Retina (tissue), 1 donor: ENCODE data around the gene SLC26A1.

Experiments
- DNase-seq: peaks from one replicate; pipeline ENCODE4 v3.0.0-alpha.2; 2016

Gene SLC26A1

DNA sequence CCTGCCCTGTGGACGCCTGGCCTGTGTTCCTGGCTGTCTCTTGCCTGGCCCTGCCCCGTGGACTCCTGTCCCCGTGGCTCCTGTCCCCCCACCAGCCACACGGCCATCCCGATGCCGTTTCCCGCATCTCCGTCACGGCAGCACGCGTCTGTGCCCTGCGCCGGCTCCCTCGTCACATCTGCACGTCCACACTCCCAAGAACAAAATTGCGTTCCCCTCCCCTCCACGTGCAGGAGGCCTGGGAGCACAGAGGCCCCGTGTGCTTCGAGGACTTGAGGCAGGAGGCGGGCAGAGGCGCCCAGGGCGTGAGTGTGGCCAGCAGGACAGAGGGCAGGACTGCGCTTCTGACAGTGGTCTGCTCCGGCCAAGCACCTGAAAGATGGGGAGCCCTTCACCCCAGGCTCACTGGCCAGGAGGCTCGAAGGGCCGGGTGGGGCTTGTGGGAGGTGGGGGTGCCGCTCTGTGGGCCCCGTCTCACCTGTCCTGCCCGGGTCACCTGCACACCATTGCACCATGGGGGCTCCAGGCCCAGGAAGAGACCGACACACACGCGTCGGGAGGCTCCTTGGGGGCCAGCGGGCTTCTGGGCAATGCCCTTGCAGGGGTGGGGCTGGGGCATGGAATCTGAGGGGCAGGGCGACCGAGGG lies 35.5 kb upstream of the SLC26A1 start:
- DNase-seq: no peak

- no peak for DNase-seq
Observed at GRCh38 chr4:1027915-1028238, 34.7 kb upstream of the SLC26A1 start.

DNA sequence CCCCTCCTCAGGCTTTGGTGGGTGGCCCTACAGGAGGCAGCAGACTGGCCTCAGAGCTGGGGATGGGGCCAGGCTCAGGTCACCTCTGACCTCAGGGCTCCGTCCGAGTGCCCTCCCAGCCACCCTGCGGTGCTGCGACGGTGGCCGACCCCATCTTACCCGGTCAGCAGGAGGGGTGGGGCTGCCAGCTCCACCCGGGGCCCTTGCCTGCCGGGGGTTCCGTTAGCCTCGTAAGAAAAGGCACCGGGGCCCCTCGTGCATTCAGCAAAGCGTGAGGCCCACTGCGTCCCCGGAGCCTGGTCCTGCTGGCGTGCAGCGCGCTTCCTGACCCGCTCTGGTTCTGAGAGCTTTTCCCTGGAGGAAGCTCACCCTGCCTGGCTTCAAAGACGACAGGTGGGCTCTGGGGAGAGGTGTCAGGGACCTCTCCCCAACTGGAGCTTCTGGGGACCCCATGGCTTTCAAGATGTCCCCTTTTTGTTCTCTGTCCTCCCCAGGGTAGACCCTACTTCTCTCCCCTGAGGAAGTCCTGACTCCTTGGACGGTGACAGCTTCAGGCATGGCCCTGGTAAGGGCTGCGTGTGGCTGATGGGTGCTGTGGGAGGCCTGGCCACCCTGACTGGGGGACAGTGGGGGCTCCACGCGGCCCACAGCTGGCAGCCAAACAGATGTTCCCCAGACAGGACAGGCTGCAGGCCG lies 34.2 kb upstream of the SLC26A1 start:
- DNase-seq: no peak

DNA sequence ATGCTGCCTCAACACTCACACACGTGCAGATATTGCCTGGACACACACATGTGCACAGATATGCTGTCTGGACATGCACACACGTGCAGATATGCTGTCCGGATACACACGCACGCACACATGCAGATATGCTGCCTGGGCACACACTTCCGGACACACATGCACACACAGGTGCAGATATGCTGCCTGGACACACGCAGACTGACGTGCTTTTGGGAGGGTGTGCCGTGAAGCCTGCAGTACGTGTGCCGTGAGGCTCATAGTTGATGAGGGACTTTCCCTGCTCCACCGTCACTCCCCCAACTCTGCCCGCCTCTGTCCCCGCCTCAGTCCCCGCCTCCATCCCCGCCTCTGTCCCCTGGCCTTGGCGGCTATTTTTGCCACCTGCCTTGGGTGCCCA lies 32.9 kb upstream of the SLC26A1 start:
- no peak for DNase-seq

- DNase-seq: no peak
Observed at GRCh38 chr4:1024882-1025545, 31.8 kb upstream of the SLC26A1 start.

DNA sequence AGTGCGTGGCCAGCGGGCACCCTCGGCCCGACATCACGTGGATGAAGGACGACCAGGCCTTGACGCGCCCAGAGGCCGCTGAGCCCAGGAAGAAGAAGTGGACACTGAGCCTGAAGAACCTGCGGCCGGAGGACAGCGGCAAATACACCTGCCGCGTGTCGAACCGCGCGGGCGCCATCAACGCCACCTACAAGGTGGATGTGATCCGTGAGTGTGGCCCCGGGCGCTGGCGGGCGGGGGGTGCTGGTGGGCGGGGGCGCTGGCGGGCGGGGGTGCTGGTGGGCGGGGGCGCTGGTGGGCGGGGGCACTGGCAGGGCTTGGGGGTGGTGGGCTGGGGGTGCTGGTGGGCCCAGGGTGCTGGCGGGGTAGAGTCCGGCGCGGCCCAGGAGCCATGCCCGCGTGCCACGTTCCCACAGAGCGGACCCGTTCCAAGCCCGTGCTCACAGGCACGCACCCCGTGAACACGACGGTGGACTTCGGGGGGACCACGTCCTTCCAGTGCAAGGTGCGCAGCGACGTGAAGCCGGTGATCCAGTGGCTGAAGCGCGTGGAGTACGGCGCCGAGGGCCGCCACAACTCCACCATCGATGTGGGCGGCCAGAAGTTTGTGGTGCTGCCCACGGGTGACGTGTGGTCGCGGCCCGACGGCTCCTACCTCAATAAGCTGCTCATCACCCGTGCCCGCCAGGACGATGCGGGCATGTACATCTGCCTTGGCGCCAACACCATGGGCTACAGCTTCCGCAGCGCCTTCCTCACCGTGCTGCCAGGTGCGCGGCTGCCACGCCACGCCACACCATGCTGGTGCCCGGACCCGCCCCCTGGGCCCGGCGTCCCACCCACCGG lies 30.9 kb upstream of the SLC26A1 start:
- no peak for DNase-seq

GRCh38 chr4:1023075-1023640 lies 30.0 kb upstream of the SLC26A1 start:
- no peak for DNase-seq

DNA sequence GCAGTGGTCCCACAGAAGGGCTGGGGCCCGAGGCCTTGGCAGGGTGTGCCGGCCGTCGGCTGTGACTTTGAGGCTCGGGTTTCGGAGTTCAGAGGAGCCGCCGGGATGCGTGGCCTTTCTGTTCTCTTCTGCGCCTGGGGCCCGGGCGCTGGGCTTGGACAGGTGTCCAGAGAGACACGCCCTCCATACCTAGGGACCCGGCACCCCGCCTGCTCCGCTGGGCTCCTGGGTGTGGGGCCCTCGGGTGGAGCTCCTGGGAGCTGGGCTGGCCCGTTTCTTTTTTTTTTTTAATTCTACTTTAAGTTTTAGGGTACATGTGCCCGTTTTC lies 29.5 kb upstream of the SLC26A1 start:
- no peak for DNase-seq

DNA sequence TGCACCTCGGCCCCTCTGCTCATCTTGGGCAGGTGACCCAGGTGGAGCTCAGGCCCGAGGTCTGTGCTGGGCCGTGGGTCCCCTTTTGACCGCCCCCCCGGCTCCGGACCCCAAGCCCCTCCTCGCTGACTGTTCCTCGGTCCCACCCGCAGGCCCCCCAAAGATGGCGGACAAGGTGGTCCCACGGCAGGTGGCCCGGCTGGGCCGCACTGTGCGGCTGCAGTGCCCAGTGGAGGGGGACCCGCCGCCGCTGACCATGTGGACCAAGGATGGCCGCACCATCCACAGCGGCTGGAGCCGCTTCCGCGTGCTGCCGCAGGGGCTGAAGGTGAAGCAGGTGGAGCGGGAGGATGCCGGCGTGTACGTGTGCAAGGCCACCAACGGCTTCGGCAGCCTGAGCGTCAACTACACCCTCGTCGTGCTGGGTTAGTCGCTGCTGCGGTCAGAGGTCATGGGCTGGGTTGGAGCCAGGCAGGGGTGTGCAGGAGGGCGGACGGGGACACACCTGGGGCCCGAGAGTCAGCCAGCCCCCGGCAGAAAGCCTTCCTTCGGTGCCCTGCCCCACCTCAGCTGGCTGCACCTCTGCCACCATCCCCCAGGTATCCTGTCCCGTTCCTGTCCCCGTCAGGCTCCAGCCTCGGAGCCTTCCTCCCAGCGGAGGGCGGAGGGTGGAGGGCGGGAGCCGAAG lies 29.0 kb upstream of the SLC26A1 start:
- no peak for DNase-seq

DNA sequence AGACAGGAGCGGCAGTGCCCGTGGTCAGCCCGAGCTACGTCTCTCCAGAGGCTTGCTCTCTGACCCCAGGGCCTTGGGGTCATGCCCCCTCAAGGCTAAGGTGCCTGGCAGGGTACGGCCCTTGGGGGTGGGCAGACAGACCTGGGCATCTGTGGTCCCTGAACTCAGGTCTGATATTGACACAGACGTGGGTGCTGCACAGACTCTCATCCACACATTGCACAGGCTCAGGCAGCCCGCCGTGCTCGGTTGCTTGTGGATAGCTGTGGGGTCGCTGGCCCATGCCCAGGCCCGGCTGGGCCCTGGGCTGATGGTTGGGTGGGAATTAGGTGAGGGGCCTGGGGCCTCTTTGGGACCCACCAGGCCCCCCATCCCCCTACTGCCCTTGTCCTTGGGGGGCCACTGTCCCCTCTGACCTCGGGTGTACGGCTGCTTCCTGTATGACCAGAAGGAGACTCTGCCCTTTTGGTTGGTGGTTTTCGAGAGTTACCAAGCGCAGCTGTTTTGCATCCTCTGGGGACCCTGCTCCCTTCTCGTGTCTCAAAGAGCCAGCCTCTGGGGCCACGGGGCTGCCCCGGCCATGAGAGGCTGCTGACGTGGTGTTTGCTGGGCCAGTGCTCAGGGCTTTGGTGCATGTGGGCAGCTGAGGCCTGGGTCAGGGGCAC lies 28.3 kb upstream of the SLC26A1 start:
- DNase-seq: no peak

GRCh38 chr4:1019729-1020470 lies 26.7 kb upstream of the SLC26A1 start:
- peak; percentile 63 for DNase-seq

GRCh38 chr4:1019320-1019719 lies 26.1 kb upstream of the SLC26A1 start:
- no peak for DNase-seq

- no peak for DNase-seq
Observed at GRCh38 chr4:1018147-1019020, 25.2 kb upstream of the SLC26A1 start.

DNA sequence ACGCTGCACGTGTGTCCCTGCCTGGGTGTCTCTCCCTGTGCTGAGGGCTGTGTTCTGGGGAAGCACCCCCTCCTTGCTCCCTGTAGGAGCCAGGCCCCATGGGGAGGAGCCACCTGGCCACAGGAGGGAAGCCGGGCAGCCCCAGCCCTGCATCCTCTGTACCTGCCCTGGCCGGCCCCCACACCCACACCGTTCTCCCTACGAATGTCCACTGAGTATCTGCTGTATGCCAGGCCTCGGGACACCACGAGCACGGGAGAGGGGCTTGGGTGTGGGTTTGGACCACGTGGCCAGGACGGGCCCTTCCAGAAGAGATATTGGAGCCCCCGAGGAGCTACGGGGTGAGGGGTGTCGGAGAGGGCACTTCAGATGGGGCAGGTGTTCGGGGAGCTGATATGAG lies 24.5 kb upstream of the SLC26A1 start:
- no peak for DNase-seq

DNA sequence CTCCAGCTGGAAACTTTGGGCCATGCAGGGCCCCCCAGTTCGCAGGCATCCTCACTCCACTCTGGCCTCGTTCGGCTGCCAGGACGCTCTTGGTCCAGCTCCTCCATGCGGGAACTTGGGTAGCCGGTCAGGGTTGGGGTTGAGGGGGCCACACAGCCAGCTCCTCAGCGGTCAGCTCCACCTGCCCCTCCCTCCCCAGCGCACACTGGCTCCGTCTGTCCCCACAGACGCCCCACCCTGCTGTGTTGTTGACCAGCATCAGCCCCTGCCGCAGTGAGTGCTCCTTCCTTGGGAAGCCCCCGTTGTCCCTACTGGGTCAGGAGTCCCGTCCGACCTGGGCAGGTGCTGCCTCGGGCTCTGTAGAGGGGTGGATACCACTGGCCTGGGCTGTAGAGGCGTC lies 24.0 kb upstream of the SLC26A1 start:
- DNase-seq: no peak

DNA sequence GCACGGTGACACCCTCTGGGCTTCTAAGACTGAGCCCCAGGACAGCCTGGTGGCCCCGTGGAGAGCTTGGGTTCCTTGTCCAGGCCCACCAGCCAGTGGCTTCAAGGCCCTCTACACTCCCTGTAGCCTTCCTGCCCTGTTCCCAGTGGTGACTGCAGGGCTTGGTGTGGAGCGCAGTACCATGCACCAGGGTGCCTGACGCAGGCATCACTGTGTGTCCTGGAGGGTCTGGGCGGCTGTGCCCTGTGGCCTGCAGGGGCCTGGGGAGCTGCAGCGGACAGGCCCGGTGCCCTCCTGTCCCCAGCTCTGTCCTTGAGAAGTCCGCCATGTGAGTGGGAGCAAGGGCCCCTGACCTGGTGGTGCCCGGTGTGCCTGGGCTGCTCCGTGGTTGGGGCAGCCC lies 22.5 kb upstream of the SLC26A1 start:
- DNase-seq: no peak

DNA sequence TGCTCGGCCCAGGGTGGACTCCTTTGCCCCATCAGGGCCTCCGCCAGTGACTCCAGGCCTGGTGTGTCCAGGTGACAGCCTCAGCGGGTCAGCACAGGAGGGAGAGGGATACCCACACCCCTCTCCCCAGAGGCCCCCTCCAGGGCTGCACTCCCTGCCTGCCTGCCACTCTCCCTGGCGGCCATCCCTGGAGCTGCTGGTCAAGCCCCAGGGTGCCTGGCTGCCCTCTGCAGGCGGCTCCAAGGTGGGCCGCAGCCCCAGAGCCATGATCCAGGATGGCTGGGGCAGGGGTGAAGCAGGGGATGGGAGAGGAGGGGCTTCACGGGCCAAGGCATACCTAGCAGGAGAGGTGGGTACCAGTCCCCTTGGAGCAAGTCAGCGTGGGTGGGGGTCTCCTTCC lies 22.0 kb upstream of the SLC26A1 start:
- no peak for DNase-seq

DNA sequence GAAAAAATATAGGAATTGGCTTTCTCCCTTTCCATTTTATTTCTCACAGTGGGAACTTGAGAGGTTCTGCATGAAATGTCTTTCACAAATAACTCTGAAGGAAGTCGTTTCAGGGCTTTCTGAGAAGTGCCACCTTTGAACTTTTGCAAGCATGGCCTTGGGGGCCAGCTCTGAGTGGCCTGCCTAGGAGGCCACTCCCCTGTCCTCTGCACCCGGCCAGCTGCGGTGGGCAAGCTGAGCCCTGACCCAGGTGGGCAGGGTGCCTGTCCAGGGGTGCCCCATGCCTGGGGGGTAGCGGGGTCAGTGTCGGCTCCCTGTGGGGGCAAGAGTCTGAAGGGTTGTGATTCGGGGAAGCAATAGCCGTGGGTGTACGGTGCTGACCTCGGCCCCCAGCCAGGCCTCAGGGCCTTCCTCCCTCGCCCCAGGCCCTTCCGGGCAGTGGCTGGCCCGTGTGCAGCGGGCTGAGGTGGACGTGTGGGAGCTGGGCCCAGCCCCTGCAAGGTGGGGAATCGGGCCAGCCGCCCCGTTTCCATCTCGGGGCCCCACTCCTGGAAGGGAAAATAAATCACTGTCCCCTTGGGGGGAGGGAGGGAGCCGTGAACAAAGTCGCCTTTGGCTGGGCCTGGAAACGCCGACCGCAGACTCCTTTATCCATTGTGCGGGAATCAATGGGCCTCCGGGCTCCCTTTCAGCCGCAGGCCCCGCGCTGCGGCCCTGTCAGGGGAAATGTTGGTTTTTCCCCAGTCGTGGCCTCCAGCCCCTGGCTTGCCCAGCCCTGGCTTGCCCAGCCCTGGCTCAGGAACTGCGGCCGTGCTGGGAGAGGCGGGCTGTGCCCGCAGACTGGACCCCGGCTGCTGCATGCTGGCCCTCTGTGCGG lies 21.3 kb upstream of the SLC26A1 start:
- peak; percentile 68 for DNase-seq
